HG03280 (cell line): ENCODE measurements around the gene TBKBP1.
"Not testable (repeated sequence)": the region's sequence is repeated elsewhere in the genome, so short reads cannot be mapped to it uniquely, and the experiment has no call there.

Experiments
- ATAC-seq: cut with Tn5 transposase; IDR thresholded peaks from one replicate; pipeline ENCODE4 v1.9.1; 2021; ENCODE audit warnings: mild to moderate bottlenecking, moderate library complexity; ENCODE audit not compliant: unreplicated experiment

TBKBP1 gene

GRCh38 chr17:47678196-47678595 lies 15.8 kb upstream of the TBKBP1 start:
- no peak for ATAC-seq

GRCh38 chr17:47682138-47682537 lies 11.8 kb upstream of the TBKBP1 start:
- no peak for ATAC-seq

- ATAC-seq, result not testable (repeated sequence)
These were observed 11.2 kb upstream of the TBKBP1 start for GRCh38 chr17:47682727-47683126.

GRCh38 chr17:47684025-47684424 lies 9.9 kb upstream of the TBKBP1 start:
- ATAC-seq, result no peak

GRCh38 chr17:47684535-47685193 lies 9.3 kb upstream of the TBKBP1 start:
- no peak for ATAC-seq

- no peak for ATAC-seq
These were observed 8.2 kb upstream of the TBKBP1 start for GRCh38 chr17:47685556-47686275.

- no peak for ATAC-seq
These were observed 7.7 kb upstream of the TBKBP1 start for GRCh38 chr17:47686276-47686635.

- no peak for ATAC-seq
These were observed 7.2 kb upstream of the TBKBP1 start for GRCh38 chr17:47686664-47687327.

- ATAC-seq, result no peak
These were observed 6.7 kb upstream of the TBKBP1 start for GRCh38 chr17:47687328-47687690.

GRCh38 chr17:47687748-47688147 lies 6.2 kb upstream of the TBKBP1 start:
- ATAC-seq, result no peak

- ATAC-seq, result no peak
These were observed 3.8 kb upstream of the TBKBP1 start for GRCh38 chr17:47690121-47690520.

GRCh38 chr17:47692137-47692894 lies 1.6 kb upstream of the TBKBP1 start:
- ATAC-seq, result no peak

- ATAC-seq, result no peak
These were observed 848 bp upstream of the TBKBP1 start for GRCh38 chr17:47692895-47693730.

GRCh38 chr17:47694581-47695428 lies 844 bp downstream of the TBKBP1 start:
- ATAC-seq, result no peak

GRCh38 chr17:47695429-47696376 lies 1.7 kb downstream of the TBKBP1 start:
- ATAC-seq, result no peak

GRCh38 chr17:47696717-47697642 lies 3.0 kb downstream of the TBKBP1 start:
- no peak for ATAC-seq

GRCh38 chr17:47697906-47698711 lies 4.1 kb downstream of the TBKBP1 start:
- ATAC-seq, result no peak
